SK-N-SH (cell line): ENCODE measurements around the gene AFAP1L1. TPM values are rescaled to one million over a fixed set of nuclear protein-coding genes. Genes with fewer than 3 reads are reported as not detected.
A peak's percentile ranks its signal among the peaks of the same experiment; 100 is the strongest.

Experiments used
- CTCF ChIA-PET: fragments of 300-600, 350-600 bp; formaldehyde crosslinking; extraction: SDS; loops from one replicate; lab custom pipeline; 2021; lab: Yijun Ruan, JAX
- POLR2A ChIA-PET: fragments of 350-600 bp; sonication (Branson Sonifier 250); formaldehyde crosslinking; extraction: SDS; loops from one replicate; lab custom pipeline; 2020; ENCODE audit warnings: antibody characterized with exemption, inconsistent platforms; lab: Yijun Ruan, JAX
- DNase-seq: peaks from one replicate; pipeline ENCODE4 v3.0.0; 2012
- H2AFZ ChIP-seq: fragments of 200-600 bp; sonication (generic); 2 replicates; pipeline ENCODE4 v1.8.1; 2016; ENCODE audit warnings: antibody characterized with exemption, mild to moderate bottlenecking, low read depth
- H3F3A ChIP-seq: fragments of 200-600 bp; sonication (generic); replicated peaks from 2 replicates; pipeline ENCODE3; 2016; ENCODE audit warnings: antibody characterized with exemption, mild to moderate bottlenecking; ENCODE audit not compliant: insufficient read depth
- H3K27ac ChIP-seq, 2 experiments: fragments of 200-500 bp in 1 of 2; fragments of 200-600 bp in 1 of 2; sonication (Bioruptor generic) in 1 of 2; sonication (generic), shearing (Covaris generic) in 1 of 2; 2 replicates each; pipeline versions ENCODE4 v1.5.1 to v1.6.1; 2014 to 2016; ENCODE audit warnings: low read depth in 2 of 2, inconsistent platforms in 1 of 2, low read length in 1 of 2, mild to moderate bottlenecking in 1 of 2, mixed read lengths in 1 of 2
- H3K27me3 ChIP-seq: fragments of 200-600 bp; sonication (generic), shearing (Covaris generic); 2 replicates; pipeline ENCODE4 v1.6.1; 2016; ENCODE audit warnings: mixed run types; ENCODE audit not compliant: insufficient read depth
- H3K36me3 ChIP-seq, 2 experiments: fragments of 200-500 bp in 1 of 2; fragments of 200-600 bp in 1 of 2; sonication (Bioruptor generic) in 1 of 2; sonication (generic) in 1 of 2; replicated peaks in 1 of 2; 2 replicates each; pipeline versions ENCODE3 to v1.5.1; 2014 to 2016; ENCODE audit warnings: low read length in 1 of 2, mild to moderate bottlenecking in 1 of 2; ENCODE audit not compliant: insufficient read depth in 2 of 2, control insufficient read depth in 1 of 2
- H3K4me1 ChIP-seq, 2 experiments: fragments of 200-500 bp in 1 of 2; fragments of 200-600 bp in 1 of 2; sonication (Bioruptor generic) in 1 of 2; sonication (generic), shearing (Covaris generic) in 1 of 2; 2 replicates each; pipeline versions ENCODE4 v1.5.1 to v1.6.1; 2014 to 2016; ENCODE audit warnings: low read depth in 1 of 2, low read length in 1 of 2, mixed run types in 1 of 2; ENCODE audit not compliant: insufficient read depth in 2 of 2, control insufficient read depth in 1 of 2
- H3K4me2 ChIP-seq: fragments of 200-600 bp; sonication (generic), shearing (Covaris generic); 2 replicates; pipeline ENCODE4 v1.6.1; 2017; ENCODE audit warnings: mixed run types
- H3K4me3 ChIP-seq, 2 experiments: fragments of 200-500 bp in 1 of 2; fragments of 200-600 bp in 1 of 2; sonication (Bioruptor generic) in 1 of 2; sonication (generic), shearing (Covaris generic) in 1 of 2; 2 replicates each; pipeline versions ENCODE4 v1.5.1 to v1.8.1; 2014 to 2016; ENCODE audit warnings: low read depth in 2 of 2, inconsistent platforms in 1 of 2, low read length in 1 of 2, mild to moderate bottlenecking in 1 of 2, mixed read lengths in 1 of 2, moderate library complexity in 1 of 2
- H3K79me2 ChIP-seq: fragments of 200-600 bp; sonication (generic); 2 replicates; pipeline ENCODE4 v1.8.1; 2017; ENCODE audit warnings: mild to moderate bottlenecking; ENCODE audit not compliant: insufficient read depth
- H3K9ac ChIP-seq: fragments of 200-600 bp; sonication (generic); 2 replicates; pipeline ENCODE4 v1.6.1; 2017; ENCODE audit warnings: mixed run types
- H3K9me2 ChIP-seq: fragments of 200-600 bp; sonication (generic); 2 replicates; pipeline ENCODE4 v1.6.1; 2017; ENCODE audit warnings: mixed run types
- H3K9me3 ChIP-seq: fragments of 200-600 bp; sonication (generic); 2 replicates; pipeline ENCODE4 v1.6.1; 2017; ENCODE audit warnings: mixed run types, mild to moderate bottlenecking, moderate library complexity
- H4K20me1 ChIP-seq: fragments of 200-600 bp; sonication (generic); 2 replicates; pipeline ENCODE4 v1.6.1; 2017; ENCODE audit warnings: mild to moderate bottlenecking, mixed run types; ENCODE audit not compliant: insufficient read depth
- EP300 ChIP-seq, 2 experiments: IDR thresholded peaks; 2 replicates each; pipeline versions ENCODE4 v1.4.0 to v1.6.1; 2012; ENCODE audit warnings: borderline replicate concordance in 1 of 2, low read depth in 1 of 2, low read length in 1 of 2
- EZH2phosphoT487 ChIP-seq: fragments of 200-600 bp; sonication (generic); IDR thresholded peaks from 2 replicates; pipeline ENCODE4 v1.6.1; 2017; ENCODE audit warnings: low read depth, mixed run types, mild to moderate bottlenecking, antibody characterized with exemption, moderate library complexity, borderline replicate concordance
- FOSL2 ChIP-seq: IDR thresholded peaks from 2 replicates; pipeline ENCODE4 v1.4.0; 2012; ENCODE audit warnings: low read depth, mild to moderate bottlenecking, moderate library complexity, borderline replicate concordance
- FOXM1 ChIP-seq: IDR thresholded peaks from 2 replicates; pipeline ENCODE4 v1.4.0; 2012; ENCODE audit warnings: low read depth, mild to moderate bottlenecking
- GABPA ChIP-seq: IDR thresholded peaks from 2 replicates; pipeline ENCODE4 v1.4.0; 2012; ENCODE audit warnings: low read depth, mild to moderate bottlenecking
- MEF2A ChIP-seq: IDR thresholded peaks from 2 replicates; pipeline ENCODE4 v1.4.0; 2012; ENCODE audit warnings: low read depth, borderline replicate concordance
- MXI1 ChIP-seq: IDR thresholded peaks from 2 replicates; pipeline ENCODE4 v1.6.1; 2012; ENCODE audit warnings: mild to moderate bottlenecking, low read depth, low read length, improper control_type of control experiment
- NFIC ChIP-seq: IDR thresholded peaks from 2 replicates; pipeline ENCODE4 v1.4.0; 2012; ENCODE audit warnings: borderline replicate concordance
- POLR2AphosphoS5 ChIP-seq: IDR thresholded peaks from 2 replicates; pipeline ENCODE4 v1.6.1; 2012; ENCODE audit warnings: low read depth, low read length
- RAD21 ChIP-seq: IDR thresholded peaks from 2 replicates; pipeline ENCODE4 v1.6.1; 2012; ENCODE audit warnings: mild to moderate bottlenecking, low read length
- RFX5 ChIP-seq: IDR thresholded peaks from 2 replicates; pipeline ENCODE4 v1.6.1; 2012; ENCODE audit warnings: mild to moderate bottlenecking, improper control_type of control experiment, low read length
- RXRA ChIP-seq: IDR thresholded peaks from 2 replicates; pipeline ENCODE4 v1.4.0; 2012; ENCODE audit warnings: low read depth, mild to moderate bottlenecking, borderline replicate concordance
- SIN3A ChIP-seq: IDR thresholded peaks from 2 replicates; pipeline ENCODE4 v1.6.1; 2012; ENCODE audit warnings: low read depth, mild to moderate bottlenecking, low read length, moderate library complexity, borderline replicate concordance
- SMC3 ChIP-seq: IDR thresholded peaks from 2 replicates; pipeline ENCODE4 v1.6.1; 2012; ENCODE audit warnings: low read depth, low read length, improper control_type of control experiment
- TAF1 ChIP-seq: IDR thresholded peaks from 2 replicates; pipeline ENCODE4 v1.6.1; 2012; ENCODE audit warnings: low read depth, mild to moderate bottlenecking, low read length, moderate library complexity, borderline replicate concordance
- YY1 ChIP-seq: IDR thresholded peaks from 2 replicates; pipeline ENCODE4 v1.4.0; 2012; ENCODE audit warnings: low read depth, mild to moderate bottlenecking
- WGBS: methylation state at CpG from one replicate; pipeline ENCODE4 v1.1.6; 2017; ENCODE audit warnings: low lambda C conversion rate; 5-methylcytosine and 5-hydroxymethylcytosine counted together
- polyA plus RNA-seq, 3 experiments: library from polyadenylated mRNA; depleted of rRNA; stranded (reverse); fragments of >200 nt; gene quantifications; 2 replicates each; pipeline ENCODE4 v1.2.3, GENCODE V29; 2012
- TF ChIP-seq, protein P1 (sequence below): IDR thresholded peaks from 2 replicates; pipeline ENCODE4 v1.4.0; 2012; ENCODE audit warnings: low read depth
- TF ChIP-seq, protein P2 (sequence below): fragments of 150-350 bp; IDR thresholded peaks from 2 replicates; pipeline ENCODE4 v1.6.1; 2017; ENCODE audit warnings: antibody characterized with exemption, low read length, low read depth, borderline replicate concordance
- TF ChIP-seq, protein P3 (sequence below): fragments of 200-600 bp; sonication (generic); IDR thresholded peaks from 2 replicates; pipeline ENCODE4 v1.6.1; 2017; ENCODE audit warnings: antibody characterized with exemption, mild to moderate bottlenecking, moderate library complexity
- TF ChIP-seq, protein P4 (sequence below): fragments of 150-350 bp; IDR thresholded peaks from 2 replicates; pipeline ENCODE4 v1.6.1; 2016; ENCODE audit warnings: mild to moderate bottlenecking, low read depth, low read length

AFAP1L1 gene
- polyA plus RNA-seq, 1 of the 3 experiments (the other 2 are of a cell fraction): 0.82 TPM

DNA sequence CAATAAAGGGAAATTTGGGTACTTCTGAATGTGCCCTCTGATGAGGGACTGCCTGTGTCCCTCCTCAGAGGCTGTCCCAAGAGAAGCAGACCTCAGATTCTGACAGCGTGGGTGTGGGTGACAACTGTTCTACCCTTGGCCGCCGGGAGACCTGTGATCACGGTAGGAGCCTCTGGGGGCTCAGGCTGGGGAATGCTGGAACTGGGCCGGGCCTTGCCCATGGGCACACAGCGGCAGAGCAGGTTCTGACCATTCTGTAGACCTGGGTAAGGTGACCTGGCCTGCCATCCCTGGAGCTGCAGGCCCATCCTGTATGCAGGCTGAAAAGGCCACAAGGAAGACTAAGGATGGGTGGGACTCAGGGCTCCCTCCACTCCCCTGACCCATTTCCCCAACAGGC, 44.1 kb downstream of the AFAP1L1 start:
- CTCF ChIA-PET: interaction anchor here (1.4 to 9.4 kb wide), 6 partner anchors 30 to 271 kb away, joined by 3 to 120 read pairs (median 28); partner anchors contain the start of gene GRPEL2
- no peaks in the 10 kb centered on the region for H3K27me3 ChIP-seq
- H3K4me1 ChIP-seq: peaks cover 4 to 14% of the 10 kb centered on the region in 2 experiments
- no peak overlapping the region for H3K27ac ChIP-seq
- H3K9ac ChIP-seq: no peak overlapping the region
- no peaks in the 10 kb centered on the region for H3K9me3 ChIP-seq
- no peak for DNase-seq
- no peaks in the 10 kb centered on the region for H4K20me1 ChIP-seq
- POLR2A ChIA-PET: no interaction called here
- H3K79me2 ChIP-seq: no peaks in the 10 kb centered on the region
- H3K4me2 ChIP-seq: no peak overlapping the region
- H3K4me3 ChIP-seq: no peak overlapping the region
- WGBS: 77% methylated on average over 6 of the region's 6 CpGs
- no peak for TF ChIP-seq SIN3A
- no peak for TF ChIP-seq FOSL2
- TF ChIP-seq, protein P1, sequence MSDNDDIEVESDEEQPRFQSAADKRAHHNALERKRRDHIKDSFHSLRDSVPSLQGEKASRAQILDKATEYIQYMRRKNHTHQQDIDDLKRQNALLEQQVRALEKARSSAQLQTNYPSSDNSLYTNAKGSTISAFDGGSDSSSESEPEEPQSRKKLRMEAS: no peak
- no peak for TF ChIP-seq YY1
- TF ChIP-seq NFIC: no peak
- TF ChIP-seq GABPA: no peak
- no peak for TF ChIP-seq TAF1
- no peak for TF ChIP-seq POLR2AphosphoS5
- TF ChIP-seq RFX5: no peak
- TF ChIP-seq FOXM1: no peak
- TF ChIP-seq, protein P2, sequence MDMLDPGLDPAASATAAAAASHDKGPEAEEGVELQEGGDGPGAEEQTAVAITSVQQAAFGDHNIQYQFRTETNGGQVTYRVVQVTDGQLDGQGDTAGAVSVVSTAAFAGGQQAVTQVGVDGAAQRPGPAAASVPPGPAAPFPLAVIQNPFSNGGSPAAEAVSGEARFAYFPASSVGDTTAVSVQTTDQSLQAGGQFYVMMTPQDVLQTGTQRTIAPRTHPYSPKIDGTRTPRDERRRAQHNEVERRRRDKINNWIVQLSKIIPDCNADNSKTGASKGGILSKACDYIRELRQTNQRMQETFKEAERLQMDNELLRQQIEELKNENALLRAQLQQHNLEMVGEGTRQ: no peak
- TF ChIP-seq MEF2A: no peak
- TF ChIP-seq EZH2phosphoT487: no peak
- TF ChIP-seq RXRA: no peak
- TF ChIP-seq, all 33 proteins: peak for 0
- no peak overlapping the region for H2AFZ ChIP-seq
- H3F3A ChIP-seq: peaks cover 3% of the 10 kb centered on the region
- H3K36me3 ChIP-seq: no peaks in the 10 kb centered on the region
- H3K9me2 ChIP-seq: no peaks in the 10 kb centered on the region

DNA sequence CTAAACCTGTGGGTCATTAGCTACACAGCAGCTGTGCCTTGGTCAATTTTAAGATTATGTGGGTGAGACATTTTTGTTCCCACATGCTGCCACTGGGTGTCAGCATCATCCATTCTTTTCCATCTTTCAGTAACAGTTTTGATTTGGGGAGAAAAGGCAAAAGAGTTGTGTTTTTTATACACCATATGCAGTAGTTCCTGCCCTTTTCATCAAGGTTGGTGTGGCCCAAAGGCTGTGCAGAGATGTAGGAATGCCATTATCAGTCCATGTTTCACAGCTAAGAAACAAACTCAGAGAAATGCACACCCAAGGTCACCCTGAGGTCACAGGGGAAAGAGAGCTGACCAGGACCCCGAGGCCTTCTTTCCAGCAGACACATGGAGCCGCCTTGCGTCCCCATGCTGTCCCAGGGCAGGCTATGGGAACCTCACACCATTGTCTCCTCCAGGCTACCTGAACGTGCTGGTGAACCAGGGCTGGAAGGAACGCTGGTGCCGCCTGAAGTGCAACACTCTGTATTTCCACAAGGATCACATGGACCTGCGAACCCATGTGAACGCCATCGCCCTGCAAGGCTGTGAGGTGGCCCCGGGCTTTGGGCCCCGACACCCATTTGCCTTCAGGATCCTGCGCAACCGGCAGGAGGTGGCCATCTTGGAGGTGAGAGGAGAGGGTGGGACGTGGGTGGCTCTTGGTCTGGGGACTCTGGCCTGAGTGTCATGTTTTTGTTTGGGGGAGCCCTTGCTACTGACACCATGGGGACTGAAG, 45.8 kb downstream of the AFAP1L1 start:
- Histone ChIP-seq H2AFZ (0 out of 2 replicates have a peak overlapping the region, but pooled peaks have one; percentile 26), H3K9me2 (no peaks in the 10 kb centered on the region), H3K36me3 (no peaks in the 10 kb centered on the region), H3K79me2 (no peaks in the 10 kb centered on the region), H3K27ac (peak overlapping the region in 1 of 2 experiments; percentile 63; a peak in 2 of 4 replicates), H3K4me1 (peaks cover 13 to 20% of the 10 kb centered on the region in 2 experiments), H3K9ac (no peak overlapping the region), H3K27me3 (no peaks in the 10 kb centered on the region), H3F3A (peaks cover 13% of the 10 kb centered on the region), H3K4me2 (no peak overlapping the region), H4K20me1 (no peaks in the 10 kb centered on the region), H3K4me3 (no peak overlapping the region), H3K9me3 (no peaks in the 10 kb centered on the region)
- ChIA-PET POLR2A (interaction anchor here (1.2 kb wide), 1 partner anchor 40 kb away, joined by 3 read pairs; the partner anchor contains the start of gene PCYOX1L), CTCF (interaction anchor here (0.6 to 9.4 kb wide), 36 partner anchors 8 to 300 kb away, joined by 3 to 120 read pairs (median 4); partner anchors contain the start of genes GRPEL2, IL17B and PCYOX1L)
- TF ChIP-seq SMC3 (peak; percentile 82), MXI1 (no peak), RAD21 (peak; percentile 90), EP300 (IDR thresholded peaks at IDR 0.05; ENCODE audit: borderline replicate concordance in 1 of 2, low read depth in 1 of 2, low read length in 1 of 2) (no peak)
- TF ChIP-seq, protein P3, sequence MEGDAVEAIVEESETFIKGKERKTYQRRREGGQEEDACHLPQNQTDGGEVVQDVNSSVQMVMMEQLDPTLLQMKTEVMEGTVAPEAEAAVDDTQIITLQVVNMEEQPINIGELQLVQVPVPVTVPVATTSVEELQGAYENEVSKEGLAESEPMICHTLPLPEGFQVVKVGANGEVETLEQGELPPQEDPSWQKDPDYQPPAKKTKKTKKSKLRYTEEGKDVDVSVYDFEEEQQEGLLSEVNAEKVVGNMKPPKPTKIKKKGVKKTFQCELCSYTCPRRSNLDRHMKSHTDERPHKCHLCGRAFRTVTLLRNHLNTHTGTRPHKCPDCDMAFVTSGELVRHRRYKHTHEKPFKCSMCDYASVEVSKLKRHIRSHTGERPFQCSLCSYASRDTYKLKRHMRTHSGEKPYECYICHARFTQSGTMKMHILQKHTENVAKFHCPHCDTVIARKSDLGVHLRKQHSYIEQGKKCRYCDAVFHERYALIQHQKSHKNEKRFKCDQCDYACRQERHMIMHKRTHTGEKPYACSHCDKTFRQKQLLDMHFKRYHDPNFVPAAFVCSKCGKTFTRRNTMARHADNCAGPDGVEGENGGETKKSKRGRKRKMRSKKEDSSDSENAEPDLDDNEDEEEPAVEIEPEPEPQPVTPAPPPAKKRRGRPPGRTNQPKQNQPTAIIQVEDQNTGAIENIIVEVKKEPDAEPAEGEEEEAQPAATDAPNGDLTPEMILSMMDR: peak; percentile 75
- TF ChIP-seq, protein P4, sequence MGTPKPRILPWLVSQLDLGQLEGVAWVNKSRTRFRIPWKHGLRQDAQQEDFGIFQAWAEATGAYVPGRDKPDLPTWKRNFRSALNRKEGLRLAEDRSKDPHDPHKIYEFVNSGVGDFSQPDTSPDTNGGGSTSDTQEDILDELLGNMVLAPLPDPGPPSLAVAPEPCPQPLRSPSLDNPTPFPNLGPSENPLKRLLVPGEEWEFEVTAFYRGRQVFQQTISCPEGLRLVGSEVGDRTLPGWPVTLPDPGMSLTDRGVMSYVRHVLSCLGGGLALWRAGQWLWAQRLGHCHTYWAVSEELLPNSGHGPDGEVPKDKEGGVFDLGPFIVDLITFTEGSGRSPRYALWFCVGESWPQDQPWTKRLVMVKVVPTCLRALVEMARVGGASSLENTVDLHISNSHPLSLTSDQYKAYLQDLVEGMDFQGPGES: no peak
- 80% methylated on average over 7 of the region's 14 CpGs for WGBS
- DNase-seq: peak; percentile 76
